RWPE2 (cell line): ENCODE data around the gene RO60.

Experiments
- ATAC-seq: fragments of 200-7000 bp; cut with Tn5 transposase; 3 replicates; pipeline ENCODE4 v1.9.1; 2021; ENCODE audit warnings: low read depth
- DNase-seq: peaks from one replicate; pipeline ENCODE4 v3.0.0-alpha.2; 2020; ENCODE audit warnings: low spot score
- H3K27ac ChIP-seq: fragments of 450-650 bp; 2 replicates; pipeline ENCODE4 v1.5.1; 2017; ENCODE audit warnings: mild to moderate bottlenecking; ENCODE audit not compliant: poor library complexity, severe bottlenecking
- H3K27me3 ChIP-seq: fragments of 250-450 bp; sonication (Bioruptor Pico); 2 replicates; pipeline ENCODE4 v1.5.1; 2021; ENCODE audit warnings: mild to moderate bottlenecking, moderate library complexity; ENCODE audit not compliant: insufficient read depth, poor library complexity, severe bottlenecking
- H3K36me3 ChIP-seq: fragments of 250-450 bp; sonication (Bioruptor Pico); 2 replicates; pipeline ENCODE4 v1.5.1; 2020; ENCODE audit warnings: low read depth, mild to moderate bottlenecking, moderate library complexity
- H3K4me1 ChIP-seq: fragments of 250-450 bp; sonication (Bioruptor Pico); 2 replicates; pipeline ENCODE4 v1.5.1; 2021; ENCODE audit warnings: mild to moderate bottlenecking, moderate library complexity; ENCODE audit not compliant: insufficient read depth, poor library complexity, severe bottlenecking
- H3K4me3 ChIP-seq: fragments of 250-450 bp; sonication (Bioruptor Pico); 2 replicates; pipeline ENCODE4 v1.5.1; 2021; ENCODE audit warnings: mild to moderate bottlenecking, moderate library complexity; ENCODE audit not compliant: severe bottlenecking
- H3K9me3 ChIP-seq: fragments of 250-450 bp; sonication (Bioruptor Pico); 2 replicates; pipeline ENCODE4 v1.5.1; 2021; ENCODE audit warnings: mild to moderate bottlenecking, moderate library complexity; ENCODE audit not compliant: severe bottlenecking
- TF ChIP-seq, protein P1 (sequence below): fragments of 450-650 bp; IDR thresholded peaks from one replicate; pipeline ENCODE4 v1.5.1; 2017; ENCODE audit warnings: mild to moderate bottlenecking, moderate library complexity; ENCODE audit not compliant: poor library complexity, severe bottlenecking

The RO60 gene

DNA sequence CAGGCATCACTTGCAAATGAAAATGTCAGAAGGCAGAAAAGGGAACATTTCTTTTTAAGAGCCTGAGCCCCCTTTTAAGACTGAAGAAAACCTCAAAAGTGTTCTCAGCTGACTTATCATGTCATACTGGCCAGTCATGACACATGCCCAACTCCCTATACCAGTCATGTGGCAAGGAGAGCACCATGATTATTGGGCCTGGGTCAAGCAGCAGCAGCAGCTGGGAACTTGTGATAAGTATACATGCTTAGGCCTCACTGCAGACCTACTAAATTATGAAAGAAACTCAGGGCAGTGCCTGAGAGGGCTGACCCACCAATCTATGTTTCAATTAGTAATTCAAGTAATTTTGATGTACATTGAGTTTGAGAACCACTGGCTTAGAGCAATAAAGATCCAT is 8.6 kb downstream of the RO60 start:
- H3K27ac ChIP-seq, result no peak overlapping the region

DNA sequence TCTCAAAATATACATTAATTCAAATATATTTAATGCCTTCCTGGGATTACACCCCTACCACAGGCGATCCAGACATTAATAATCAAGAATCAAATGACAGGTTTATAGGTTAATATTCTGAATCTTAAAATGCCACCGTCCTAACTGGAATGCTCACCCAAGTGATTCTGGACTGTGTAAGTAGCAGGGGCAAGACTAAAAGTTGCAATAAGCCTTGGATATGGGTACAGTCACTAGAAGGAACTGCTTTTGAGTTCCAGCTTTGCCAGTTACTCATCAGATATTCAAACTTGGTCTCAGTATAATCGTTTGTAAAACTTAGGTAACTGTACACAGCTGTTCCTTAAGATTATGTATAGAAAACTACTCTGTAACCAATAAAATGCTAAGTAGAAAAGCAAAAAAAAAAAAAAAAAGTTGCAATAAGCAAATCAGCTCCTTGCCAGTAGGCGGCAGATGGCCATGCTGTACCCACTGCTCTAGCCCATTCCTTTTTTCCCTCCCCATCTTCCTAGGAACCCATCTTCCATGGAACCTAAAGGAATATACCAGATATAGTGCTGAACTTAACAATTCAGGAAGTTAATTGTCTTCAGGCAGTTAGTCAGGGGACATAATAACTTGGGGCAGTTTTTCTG is 10.5 kb downstream of the RO60 start:
- Histone ChIP-seq H3K36me3 (peaks cover 26% of the 10 kb centered on the region), H3K27ac (no peak overlapping the region), H3K9me3 (no peaks in the 10 kb centered on the region), H3K27me3 (no peaks in the 10 kb centered on the region), H3K4me1 (no peaks in the 10 kb centered on the region), H3K4me3 (no peak overlapping the region)
- TF ChIP-seq, protein P1, sequence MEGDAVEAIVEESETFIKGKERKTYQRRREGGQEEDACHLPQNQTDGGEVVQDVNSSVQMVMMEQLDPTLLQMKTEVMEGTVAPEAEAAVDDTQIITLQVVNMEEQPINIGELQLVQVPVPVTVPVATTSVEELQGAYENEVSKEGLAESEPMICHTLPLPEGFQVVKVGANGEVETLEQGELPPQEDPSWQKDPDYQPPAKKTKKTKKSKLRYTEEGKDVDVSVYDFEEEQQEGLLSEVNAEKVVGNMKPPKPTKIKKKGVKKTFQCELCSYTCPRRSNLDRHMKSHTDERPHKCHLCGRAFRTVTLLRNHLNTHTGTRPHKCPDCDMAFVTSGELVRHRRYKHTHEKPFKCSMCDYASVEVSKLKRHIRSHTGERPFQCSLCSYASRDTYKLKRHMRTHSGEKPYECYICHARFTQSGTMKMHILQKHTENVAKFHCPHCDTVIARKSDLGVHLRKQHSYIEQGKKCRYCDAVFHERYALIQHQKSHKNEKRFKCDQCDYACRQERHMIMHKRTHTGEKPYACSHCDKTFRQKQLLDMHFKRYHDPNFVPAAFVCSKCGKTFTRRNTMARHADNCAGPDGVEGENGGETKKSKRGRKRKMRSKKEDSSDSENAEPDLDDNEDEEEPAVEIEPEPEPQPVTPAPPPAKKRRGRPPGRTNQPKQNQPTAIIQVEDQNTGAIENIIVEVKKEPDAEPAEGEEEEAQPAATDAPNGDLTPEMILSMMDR, result peak; percentile 41
- no peak for DNase-seq
- 0 out of 3 replicates have a peak, but pooled peaks have one; percentile 44 for ATAC-seq

More for the DNA sequence above, 8.6 kb downstream of the RO60 start:
- H3K4me3 ChIP-seq, result no peak overlapping the region
- ATAC-seq (no peak), DNase-seq (no peak)
- H3K9me3 ChIP-seq, result no peaks in the 10 kb centered on the region
- H3K4me1 ChIP-seq, result peaks cover 3% of the 10 kb centered on the region
- TF ChIP-seq, protein P1, result no peak
- no peaks in the 10 kb centered on the region for H3K27me3 ChIP-seq
- H3K36me3 ChIP-seq, result peaks cover 20% of the 10 kb centered on the region

DNA sequence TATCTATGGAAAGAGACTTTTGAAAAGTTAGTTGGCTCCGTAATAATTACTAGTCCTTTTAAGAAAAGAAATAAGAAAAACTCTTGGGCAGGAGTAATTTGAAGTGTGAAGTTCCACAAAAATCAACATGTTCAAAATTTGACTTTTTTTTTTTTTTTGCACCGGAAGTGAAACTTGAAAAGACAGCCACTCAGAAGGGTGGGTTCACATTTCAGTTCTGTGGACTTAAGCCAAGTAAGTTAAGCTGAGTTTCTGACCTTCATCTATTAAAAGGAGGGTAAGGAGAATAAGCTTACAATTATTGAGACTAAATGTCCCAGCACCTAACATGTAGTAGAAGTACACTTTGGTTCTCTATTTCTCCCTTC is 11.0 kb downstream of the RO60 start:
- TF ChIP-seq, protein P1, result peak; percentile 20
- no peak overlapping the region for H3K27ac ChIP-seq
- ATAC-seq, result no peak
- H3K27me3 ChIP-seq, result no peaks in the 10 kb centered on the region
- H3K4me1 ChIP-seq, result no peaks in the 10 kb centered on the region
- H3K4me3 ChIP-seq, result no peak overlapping the region
- H3K9me3 ChIP-seq, result no peaks in the 10 kb centered on the region
- H3K36me3 ChIP-seq, result peaks cover 27% of the 10 kb centered on the region
- no peak for DNase-seq

DNA sequence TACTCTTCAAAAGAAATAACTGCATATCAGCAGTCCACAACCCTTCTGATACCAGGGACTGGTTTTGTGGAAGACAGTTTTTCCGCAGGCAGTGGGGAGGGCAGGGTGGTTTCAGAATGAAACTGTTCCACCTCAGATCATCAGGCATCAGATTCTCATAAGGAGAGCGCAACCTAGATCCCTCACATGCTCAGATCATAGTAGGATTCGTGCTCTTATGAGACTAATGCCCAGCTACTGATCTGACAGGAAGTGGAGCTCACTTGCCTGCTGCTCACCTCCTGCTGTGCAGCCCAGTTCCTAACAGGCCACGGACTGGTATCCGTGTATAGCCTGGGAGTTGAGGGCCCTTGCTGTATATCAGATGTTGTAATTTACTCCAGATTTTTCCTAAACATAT is 11.5 kb downstream of the RO60 start:
- TF ChIP-seq, protein P1, result no peak
- no peak for ATAC-seq
- H3K36me3 ChIP-seq, result peaks cover 33% of the 10 kb centered on the region
- no peaks in the 10 kb centered on the region for H3K4me1 ChIP-seq
- DNase-seq, result no peak
- H3K9me3 ChIP-seq, result no peaks in the 10 kb centered on the region
- no peak overlapping the region for H3K4me3 ChIP-seq
- H3K27ac ChIP-seq, result no peak overlapping the region
- no peaks in the 10 kb centered on the region for H3K27me3 ChIP-seq

DNA sequence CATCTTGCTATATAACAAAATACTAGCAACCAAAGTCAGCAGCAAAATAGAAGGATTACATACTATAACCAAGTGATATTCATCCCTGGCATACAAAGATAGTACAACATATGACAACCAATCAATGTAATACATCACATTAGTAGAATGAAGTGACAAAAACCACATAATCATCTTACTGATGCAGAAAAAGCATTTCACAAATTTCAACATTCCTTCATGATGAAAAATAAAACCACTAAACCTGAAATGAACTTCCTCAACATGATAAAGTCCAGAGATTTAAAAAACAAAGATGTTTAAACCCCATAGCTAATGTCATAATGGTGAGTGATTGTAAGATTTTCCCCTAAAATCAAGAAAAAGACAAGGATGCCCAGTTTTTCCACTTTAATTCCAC is 18.6 kb downstream of the RO60 start:
- Histone ChIP-seq H3K36me3 (peaks cover 76% of the 10 kb centered on the region), H3K4me3 (no peak overlapping the region), H3K27me3 (no peaks in the 10 kb centered on the region), H3K4me1 (no peaks in the 10 kb centered on the region), H3K27ac (no peak overlapping the region), H3K9me3 (peaks cover 2% of the 10 kb centered on the region)
- ATAC-seq (no peak), DNase-seq (no peak)
- TF ChIP-seq, protein P1, result no peak
